Kidney (tissue), 14 donors: ENCODE measurements around the gene TLCD3A. TPM values are rescaled to one million over a fixed set of nuclear protein-coding genes. Genes with fewer than 3 reads are reported as not detected.

ENCODE experiments used
- DNase-seq, 5 donors: peaks; one replicate each; pipeline ENCODE4 v3.0.0-alpha.2; 2013 to 2020
- FAIRE-seq: peaks from 2 replicates; lab custom pipeline; 2012; peaks lifted over from hg19 to GRCh38; lab: Jason Lieb, UNC
- H3K27ac ChIP-seq, 2 donors: one replicate each; pipeline ENCODE4 v1.7.0; 2013; ENCODE audit warnings: low read depth in 2 of 2, low read length in 2 of 2, inconsistent platforms in 1 of 2
- H3K27me3 ChIP-seq: one replicate; pipeline ENCODE4 v1.7.1; 2013; ENCODE audit warnings: low read length, inconsistent platforms; ENCODE audit not compliant: control insufficient read depth, insufficient read depth
- H3K36me3 ChIP-seq, 3 donors: one replicate each; pipeline versions ENCODE4 v1.7.0 to v1.7.1; 2013; ENCODE audit warnings: low read length in 3 of 3, control low read depth in 1 of 3, inconsistent platforms in 1 of 3; ENCODE audit not compliant: insufficient read depth in 3 of 3, control insufficient read depth in 2 of 3
- H3K4me1 ChIP-seq, 3 donors: one replicate each; pipeline versions ENCODE4 v1.7.0 to v1.7.1; 2013; ENCODE audit warnings: low read length in 3 of 3, inconsistent platforms in 1 of 3, low read depth in 1 of 3; ENCODE audit not compliant: control insufficient read depth in 2 of 3, insufficient read depth in 2 of 3
- H3K4me3 ChIP-seq, 3 donors: one replicate each; pipeline versions ENCODE4 v1.7.0 to v1.8.1; 2013; ENCODE audit warnings: low read length in 3 of 3, control low read depth in 1 of 3, inconsistent platforms in 1 of 3
- H3K9ac ChIP-seq, 3 donors: one replicate each; pipeline versions ENCODE4 v1.7.0 to v1.7.1; 2013; ENCODE audit warnings: low read length in 3 of 3, control low read depth in 1 of 3, inconsistent platforms in 1 of 3
- H3K9me3 ChIP-seq, 3 donors: one replicate each; pipeline versions ENCODE4 v1.7.0 to v1.7.1; 2013; ENCODE audit warnings: low read length in 3 of 3, control low read depth in 1 of 3, inconsistent platforms in 1 of 3; ENCODE audit not compliant: control insufficient read depth in 2 of 3, insufficient read depth in 1 of 3
- CTCF ChIP-seq: IDR thresholded peaks from 3 replicates; pipeline ENCODE4 v1.5.1; 2012; ENCODE audit warnings: mild to moderate bottlenecking, moderate library complexity, borderline replicate concordance; ENCODE audit not compliant: insufficient read depth; ENCODE audit errors: extremely low read depth
- intact Hi-C: fragments of 100-400 bp; cut with DNase I; formaldehyde crosslinking; loops from one replicate; pipeline ENCODE4 v1.11.1; 2022
- polyA plus RNA-seq: library from polyadenylated mRNA; stranded (reverse); fragments of 350-450 nt; fragmentation: Illumina TruSeq; extraction: RNeasy Lipid Tissue Mini Kit (QIAGEN cat#74804); gene quantifications from one replicate; pipeline ENCODE4 v1.2.3, GENCODE V29; 2014; ENCODE audit warnings: low read depth, low replicate concordance; ENCODE audit not compliant: insufficient read depth
- total RNA-seq: library from RNA; stranded (reverse); fragmentation: NEBNext Ultra II Directional; extraction: Animal tissue kit (Norgen Biotek cat#: 25700); gene quantifications from one replicate; pipeline ENCODE4 v1.2.1, GENCODE V29; 2021
- donor health status: control.
- donor health status: control.
- donor health status: control.
- donor health status: control.
- donor health status: control.
- donor health status: DM: yes; HTN: yes; CAD: no.
- donor health status: Normal renal cell carcinoma (clear cell type).

Gene TLCD3A
- total and polyA plus RNA-seq, 2 donors from 2014 or later = 4.6 to 12.4 TPM

- no peak for DNase-seq
- no peak for TF ChIP-seq CTCF
- Histone ChIP-seq H3K36me3 (peaks cover 0 to 9% (median 6%) of the 10 kb centered on the region in 3 donors), H3K27me3 (no peaks in the 10 kb centered on the region), H3K4me3 (no peak overlapping the region), H3K4me1 (no peaks in the 10 kb centered on the region), H3K27ac (no peak overlapping the region), H3K9ac (no peak overlapping the region), H3K9me3 (no peaks in the 10 kb centered on the region)
- no peak for FAIRE-seq
- intact Hi-C loops = no loop called here
Measured at GRCh38 chr17:685006-685405, 47.4 kb upstream of the TLCD3A start.

GRCh38 chr17:688100-688989 is 44.1 kb upstream of the TLCD3A start:
- intact Hi-C loops = no loop called here
- Histone ChIP-seq H3K9me3 (no peaks in the 10 kb centered on the region), H3K9ac (no peak overlapping the region), H3K27ac (no peak overlapping the region), H3K4me1 (no peaks in the 10 kb centered on the region), H3K27me3 (no peaks in the 10 kb centered on the region), H3K36me3 (peaks cover 0 to 14% (median 9%) of the 10 kb centered on the region in 3 donors), H3K4me3 (no peak overlapping the region)
- DNase-seq (peak in 1 of 5 donors; percentile 51), FAIRE-seq (no peak)
- TF ChIP-seq CTCF = no peak

- DNase-seq = no peak
- Histone ChIP-seq H3K9me3 (no peaks in the 10 kb centered on the region), H3K27ac (no peak overlapping the region), H3K4me1 (no peaks in the 10 kb centered on the region), H3K9ac (no peak overlapping the region), H3K36me3 (peaks cover 0 to 18% (median 15%) of the 10 kb centered on the region in 3 donors), H3K27me3 (no peaks in the 10 kb centered on the region), H3K4me3 (no peak overlapping the region)
- no peak for FAIRE-seq
- no peak for TF ChIP-seq CTCF
- intact Hi-C loops = no loop called here
Measured at GRCh38 chr17:689556-690275, 42.7 kb upstream of the TLCD3A start.
